H1 (cell line): ENCODE data around the gene TBC1D9. TPM values are rescaled to one million over a fixed set of nuclear protein-coding genes. Genes with fewer than 3 reads are reported as not detected.

Experiments used
- CTCF ChIA-PET: fragments of 300-600 bp; sonication (Branson Sonifier 250); formaldehyde crosslinking; loops from one replicate; lab custom pipeline; 2021; ENCODE audit not compliant: partially characterized antibody; lab: Charles Lee
- POLR2A ChIA-PET: fragments of 300-600 bp; sonication (Branson Sonifier 250); formaldehyde crosslinking; loops from one replicate; lab custom pipeline; 2021; ENCODE audit warnings: inconsistent platforms; ENCODE audit not compliant: partially characterized antibody; lab: Charles Lee
- DNase-seq, 2 experiments: peaks; one replicate each; pipeline versions ENCODE4 v3.0.0 to v3.0.0-alpha.2; 2010 to 2022; ENCODE audit warnings: low spot score in 2 of 2, low read depth in 1 of 2, mixed read lengths in 1 of 2
- FAIRE-seq: peaks from 2 replicates; lab custom pipeline; 2011; peaks lifted over from hg19 to GRCh38; lab: Jason Lieb, UNC
- H2AFZ ChIP-seq: 2 replicates; pipeline ENCODE4 v1.8.1; 2012; ENCODE audit warnings: low read length, inconsistent platforms
- H2AK5ac ChIP-seq: 2 replicates; pipeline ENCODE4 v1.6.1; 2013; ENCODE audit warnings: low read depth, low read length
- H2BK120ac ChIP-seq: replicated peaks from 2 replicates; pipeline ENCODE3; 2013; ENCODE audit warnings: low read depth, low read length, inconsistent platforms
- H2BK12ac ChIP-seq: 2 replicates; pipeline ENCODE4 v1.6.1; 2013; ENCODE audit warnings: low read depth, low read length
- H2BK15ac ChIP-seq: 2 replicates; pipeline ENCODE4 v1.6.1; 2013; ENCODE audit warnings: low read length
- H2BK20ac ChIP-seq: 2 replicates; pipeline ENCODE4 v1.6.1; 2013; ENCODE audit warnings: low read length
- H2BK5ac ChIP-seq: 2 replicates; pipeline ENCODE4 v1.6.1; 2013; ENCODE audit warnings: low read depth, low read length
- H3K14ac ChIP-seq: 2 replicates; pipeline ENCODE4 v1.6.1; 2013; ENCODE audit warnings: inconsistent platforms; ENCODE audit not compliant: insufficient read length
- H3K18ac ChIP-seq: 2 replicates; pipeline ENCODE4 v1.6.1; 2013; ENCODE audit warnings: low read length; ENCODE audit errors: extremely low read depth
- H3K23ac ChIP-seq: 2 replicates; pipeline ENCODE4 v1.6.1; 2013; ENCODE audit warnings: inconsistent platforms; ENCODE audit not compliant: insufficient read length
- H3K23me2 ChIP-seq: 2 replicates; pipeline ENCODE4 v1.6.1; 2013; ENCODE audit warnings: low read depth, low read length
- H3K27ac ChIP-seq: 2 replicates; pipeline ENCODE4 v1.6.1; 2011; ENCODE audit warnings: low read depth, low read length, inconsistent platforms
- H3K27me3 ChIP-seq, 4 experiments: replicated peaks in 1 of 4; 1 replicate in 1 of 4; 2 replicates in 3 of 4; pipeline versions ENCODE4 v1.6.1 to v1.8.1; 2011 to 2013; ENCODE audit warnings: low read length in 3 of 4, mild to moderate bottlenecking in 3 of 4, inconsistent platforms in 2 of 4, mixed read lengths in 2 of 4, moderate library complexity in 1 of 4; ENCODE audit not compliant: control insufficient read depth in 3 of 4, insufficient read depth in 3 of 4; ENCODE audit errors: extremely low read depth in 1 of 4
- H3K36me3 ChIP-seq, 4 experiments: 2 replicates each; pipeline versions ENCODE4 v1.6.1 to v1.8.1; 2011 to 2013; ENCODE audit warnings: mild to moderate bottlenecking in 4 of 4, low read length in 3 of 4, moderate library complexity in 2 of 4, control low read depth in 1 of 4, inconsistent platforms in 1 of 4; ENCODE audit not compliant: insufficient read depth in 4 of 4, control insufficient read depth in 2 of 4
- H3K4ac ChIP-seq: replicated peaks from 2 replicates; pipeline ENCODE3; 2013; ENCODE audit warnings: low read length, low read depth, mixed read lengths, inconsistent platforms; ENCODE audit not compliant: insufficient read length
- H3K4me1 ChIP-seq, 4 experiments: replicated peaks in 1 of 4; 1 replicate in 1 of 4; 2 replicates in 3 of 4; pipeline versions ENCODE4 v1.6.1 to v1.8.1; 2011 to 2013; ENCODE audit warnings: low read length in 3 of 4, inconsistent platforms in 2 of 4, mixed read lengths in 1 of 4; ENCODE audit not compliant: insufficient read depth in 4 of 4, control insufficient read depth in 3 of 4
- H3K4me2 ChIP-seq, 2 experiments: 2 replicates each; pipeline versions ENCODE4 v1.6.1 to v1.8.1; 2011 to 2013; ENCODE audit warnings: low read depth in 2 of 2, low read length in 2 of 2, control low read depth in 1 of 2, inconsistent platforms in 1 of 2, mild to moderate bottlenecking in 1 of 2; ENCODE audit not compliant: insufficient read depth in 1 of 2
- H3K4me3 ChIP-seq, 4 experiments: fragments of 200-600, 300-600 bp in 1 of 4; sonication (generic), shearing (Covaris generic), sonication (Bioruptor Twin) in 1 of 4; 2 replicates each; pipeline versions ENCODE4 v1.5.1 to v1.8.1; 2011 to 2016; ENCODE audit warnings: low read length in 4 of 4, low read depth in 3 of 4, control low read depth in 2 of 4, inconsistent platforms in 2 of 4, mild to moderate bottlenecking in 2 of 4, mixed read lengths in 1 of 4, moderate library complexity in 1 of 4; ENCODE audit not compliant: insufficient read depth in 2 of 4; ENCODE audit errors: extremely low read depth in 1 of 4
- H3K56ac ChIP-seq: replicated peaks from 2 replicates; pipeline ENCODE3; 2013; ENCODE audit warnings: low read depth, mild to moderate bottlenecking, mixed read lengths, low read length, inconsistent platforms; ENCODE audit not compliant: insufficient read length
- H3K79me1 ChIP-seq: 2 replicates; pipeline ENCODE4 v1.6.1; 2013; ENCODE audit warnings: low read depth, low read length, control low read depth
- H3K79me2 ChIP-seq, 2 experiments: 2 replicates each; pipeline versions ENCODE4 v1.6.1 to v1.8.1; 2012 to 2013; ENCODE audit warnings: low read length in 2 of 2, mild to moderate bottlenecking in 2 of 2, inconsistent platforms in 1 of 2; ENCODE audit not compliant: insufficient read depth in 2 of 2, control insufficient read depth in 1 of 2
- H3K9ac ChIP-seq, 4 experiments: replicated peaks in 1 of 4; 1 replicate in 1 of 4; 2 replicates in 3 of 4; pipeline versions ENCODE4 v1.6.1 to v1.8.1; 2011 to 2013; ENCODE audit warnings: low read depth in 3 of 4, low read length in 3 of 4, control low read depth in 2 of 4, mild to moderate bottlenecking in 2 of 4, moderate library complexity in 2 of 4, inconsistent platforms in 1 of 4; ENCODE audit errors: extremely low read depth in 1 of 4
- H3K9me3 ChIP-seq, 2 experiments: 2 replicates each; pipeline versions ENCODE4 v1.6.1 to v1.8.1; 2012 to 2013; ENCODE audit warnings: mild to moderate bottlenecking in 2 of 2, moderate library complexity in 2 of 2, control low read depth in 1 of 2, inconsistent platforms in 1 of 2, low read depth in 1 of 2, low read length in 1 of 2, mixed read lengths in 1 of 2; ENCODE audit not compliant: insufficient read depth in 2 of 2
- H4K20me1 ChIP-seq, 2 experiments: replicated peaks in 1 of 2; 2 replicates each; pipeline versions ENCODE3 to v1.8.1; 2011 to 2013; ENCODE audit warnings: inconsistent platforms in 2 of 2, low read length in 2 of 2, mild to moderate bottlenecking in 1 of 2; ENCODE audit not compliant: insufficient read depth in 2 of 2, control insufficient read depth in 1 of 2
- H4K5ac ChIP-seq: 2 replicates; pipeline ENCODE4 v1.6.1; 2013; ENCODE audit warnings: low read length, low read depth, mixed read lengths, inconsistent platforms; ENCODE audit not compliant: insufficient read length
- H4K8ac ChIP-seq: 2 replicates; pipeline ENCODE4 v1.8.0; 2013; ENCODE audit warnings: mild to moderate bottlenecking, moderate library complexity, low read length, inconsistent platforms; ENCODE audit not compliant: insufficient read depth; ENCODE audit errors: extremely low read depth
- H4K91ac ChIP-seq: replicated peaks from 2 replicates; pipeline ENCODE3; 2013; ENCODE audit warnings: low read length, mixed read lengths, inconsistent platforms; ENCODE audit not compliant: insufficient read length
- CBX5 ChIP-seq: fragments of 300-800, 300-1000 bp; sonication (generic); IDR thresholded peaks from 2 replicates; pipeline ENCODE4 v1.7.1; 2016; ENCODE audit warnings: antibody characterized with exemption, low read length, low read depth
- GTF2F1 ChIP-seq: IDR thresholded peaks from 2 replicates; pipeline ENCODE4 v1.6.1; 2012; ENCODE audit warnings: low read depth, low read length, improper control_type of control experiment, borderline replicate concordance
- HDAC6 ChIP-seq: IDR thresholded peaks from one replicate; pipeline ENCODE4 v1.7.1; 2012; ENCODE audit warnings: low read depth, mild to moderate bottlenecking, inconsistent platforms, low read length, moderate library complexity
- MAFK ChIP-seq: IDR thresholded peaks from 2 replicates; pipeline ENCODE4 v1.6.1; 2012; ENCODE audit warnings: low read depth, mild to moderate bottlenecking, improper control_type of control experiment, low read length
- NRF1 ChIP-seq: IDR thresholded peaks from 2 replicates; pipeline ENCODE4 v1.6.1; 2011; ENCODE audit warnings: mild to moderate bottlenecking, low read depth, low read length, improper control_type of control experiment
- PHF8 ChIP-seq: fragments of 200-600 bp; sonication (generic); conservative IDR thresholded peaks from 2 replicates; pipeline ENCODE4 v1.7.1; 2012; ENCODE audit warnings: low read depth, mild to moderate bottlenecking, inconsistent platforms, low read length, moderate library complexity
- TAF7 ChIP-seq: optimal IDR thresholded peaks from 2 replicates; pipeline ENCODE3; 2011; ENCODE audit warnings: low read depth, mild to moderate bottlenecking, inconsistent platforms, low read length, moderate library complexity, borderline replicate concordance
- TCF12 ChIP-seq: IDR thresholded peaks from 2 replicates; pipeline ENCODE4 v1.6.1; 2011; ENCODE audit warnings: low read depth, mild to moderate bottlenecking, low read length
- WGBS, 2 experiments: shearing (Covaris generic) in 1 of 2; methylation state at CpG; one replicate each; pipeline versions ENCODE4 v1.1.6 to v1.1.7; 2013 to 2015; ENCODE audit warnings: low lambda C conversion rate in 2 of 2, mixed read lengths in 2 of 2, inconsistent platforms in 1 of 2, low coverage in 1 of 2, missing lambda C conversion rate in 1 of 2; ENCODE audit not compliant: insufficient replicate concordance in 2 of 2, insufficient coverage in 1 of 2, insufficient read length in 1 of 2; ENCODE audit errors: extremely low coverage in 1 of 2, missing lambda C conversion rate in 1 of 2; 5-methylcytosine and 5-hydroxymethylcytosine counted together
- polyA plus RNA-seq, 7 experiments: library from polyadenylated mRNA; depleted of rRNA in 3 of 7; stranded (reverse) in 5 of 7; unstranded in 2 of 7; fragments of >200 nt in 5 of 7; fragments of 200-250 nt in 2 of 7; gene quantifications; 1 replicate in 5 of 7; 2 replicates in 1 of 7; 4 replicates in 1 of 7; pipeline versions ENCODE4 v1.2.1 to v1.2.3, GENCODE V29; 2011 to 2013; ENCODE audit warnings: missing spikeins in 2 of 7, mixed read lengths in 2 of 7
- total RNA-seq: library from RNA; stranded (reverse); fragmentation: NEBNext Ultra II Directional; extraction: Animal tissue kit (Norgen Biotek cat#: 25700); gene quantifications from 2 replicates; pipeline ENCODE4 v1.2.1, GENCODE V29; 2021
- TF ChIP-seq, protein P1 (sequence below), 3 experiments: IDR thresholded peaks; 1 replicate in 2 of 3; 2 replicates in 1 of 3; pipeline versions ENCODE4 v1.5.1 to v1.6.1; 2011; ENCODE audit warnings: low read length in 3 of 3, mild to moderate bottlenecking in 3 of 3, inconsistent platforms in 2 of 3, low read depth in 1 of 3, moderate library complexity in 1 of 3; ENCODE audit not compliant: insufficient read depth in 1 of 3; ENCODE audit errors: control extremely low read depth in 1 of 3

TBC1D9 gene
- total and polyA plus RNA-seq, 2 of the 8 experiments (the other 6 are each of a cell fraction or from before 2014, with no cell fraction given), result 0.94 to 1.0 TPM

DNA sequence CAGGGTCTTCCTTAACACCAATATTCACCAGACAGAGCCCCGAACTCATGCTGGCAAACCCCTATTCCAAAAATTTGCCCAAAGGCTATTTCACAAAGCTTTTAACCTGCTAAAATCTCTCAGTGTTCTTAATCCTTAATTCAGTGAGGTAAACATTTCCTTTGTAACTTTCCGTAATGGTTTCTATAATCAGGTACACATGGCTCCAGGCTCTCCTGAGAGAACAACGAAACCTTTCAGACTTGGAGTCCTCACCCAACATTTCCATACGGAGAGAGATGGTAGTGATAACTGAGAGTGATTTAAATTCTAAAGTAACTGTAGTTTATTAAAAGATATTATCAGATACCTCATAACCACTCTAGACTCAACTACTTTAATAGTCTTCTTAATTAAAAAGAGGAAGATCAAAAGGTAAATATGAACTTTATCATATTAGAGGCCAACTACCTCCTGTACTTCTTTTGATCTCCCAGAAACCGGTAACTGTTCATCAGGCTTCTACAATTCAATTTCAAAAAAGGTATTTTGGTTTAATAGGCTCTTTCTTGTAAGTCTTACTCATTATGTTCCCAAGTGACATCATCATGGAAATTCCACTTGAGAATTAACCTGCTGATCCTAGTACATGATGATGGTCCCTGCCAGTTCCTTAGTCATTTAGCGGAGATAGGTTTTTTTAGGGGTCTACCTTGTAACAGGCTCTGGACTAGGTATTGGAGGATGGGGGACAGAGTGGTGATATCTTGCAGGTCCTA lies 96.1 kb downstream of the TBC1D9 start:
- Histone ChIP-seq H3K27ac (no peak overlapping the region), H4K5ac (no peak overlapping the region), H3K4ac (no peak overlapping the region), H3K4me1 (no peaks in the 10 kb centered on the region), H2BK5ac (no peak overlapping the region), H2BK120ac (no peak overlapping the region), H4K91ac (no peak overlapping the region), H2BK15ac (no peak overlapping the region), H3K18ac (no peak overlapping the region), H3K14ac (no peak overlapping the region), H3K36me3 (no peaks in the 10 kb centered on the region), H2BK20ac (no peak overlapping the region), H3K79me1 (no peaks in the 10 kb centered on the region), H3K23ac (no peak overlapping the region), H3K56ac (no peak overlapping the region), H3K4me2 (no peak overlapping the region), H3K27me3 (no peaks in the 10 kb centered on the region), H3K4me3 (no peak overlapping the region), H4K8ac (no peak overlapping the region), H3K9ac (no peak overlapping the region), H2AK5ac (no peak overlapping the region), H2BK12ac (no peak overlapping the region), H3K9me3 (no peaks in the 10 kb centered on the region), H3K23me2 (no peaks in the 10 kb centered on the region), H3K79me2 (no peaks in the 10 kb centered on the region), H2AFZ (no peak overlapping the region), H4K20me1 (no peaks in the 10 kb centered on the region)
- ChIA-PET CTCF (interaction anchor here (0.6 kb wide), 1 partner anchor 355 kb away, joined by 3 read pairs; no protein-coding TSS in a partner anchor), POLR2A (no interaction called here)
- TF ChIP-seq PHF8, result no peak
- no peak for TF ChIP-seq HDAC6
- no peak for TF ChIP-seq GTF2F1
- no peak for TF ChIP-seq TAF7
- TF ChIP-seq, protein P1, sequence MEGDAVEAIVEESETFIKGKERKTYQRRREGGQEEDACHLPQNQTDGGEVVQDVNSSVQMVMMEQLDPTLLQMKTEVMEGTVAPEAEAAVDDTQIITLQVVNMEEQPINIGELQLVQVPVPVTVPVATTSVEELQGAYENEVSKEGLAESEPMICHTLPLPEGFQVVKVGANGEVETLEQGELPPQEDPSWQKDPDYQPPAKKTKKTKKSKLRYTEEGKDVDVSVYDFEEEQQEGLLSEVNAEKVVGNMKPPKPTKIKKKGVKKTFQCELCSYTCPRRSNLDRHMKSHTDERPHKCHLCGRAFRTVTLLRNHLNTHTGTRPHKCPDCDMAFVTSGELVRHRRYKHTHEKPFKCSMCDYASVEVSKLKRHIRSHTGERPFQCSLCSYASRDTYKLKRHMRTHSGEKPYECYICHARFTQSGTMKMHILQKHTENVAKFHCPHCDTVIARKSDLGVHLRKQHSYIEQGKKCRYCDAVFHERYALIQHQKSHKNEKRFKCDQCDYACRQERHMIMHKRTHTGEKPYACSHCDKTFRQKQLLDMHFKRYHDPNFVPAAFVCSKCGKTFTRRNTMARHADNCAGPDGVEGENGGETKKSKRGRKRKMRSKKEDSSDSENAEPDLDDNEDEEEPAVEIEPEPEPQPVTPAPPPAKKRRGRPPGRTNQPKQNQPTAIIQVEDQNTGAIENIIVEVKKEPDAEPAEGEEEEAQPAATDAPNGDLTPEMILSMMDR (IDR thresholded peaks at IDR 0.05; ENCODE audit: control extremely low read depth in 1 of 3, insufficient read depth in 1 of 3, low read depth in 1 of 3, low read length in 3 of 3), result no peak
- no peak for TF ChIP-seq NRF1
- TF ChIP-seq MAFK, result no peak
- no peak for TF ChIP-seq TCF12
- no peak for TF ChIP-seq CBX5
- no peak for FAIRE-seq
- WGBS, 2 experiments, result 95% methylated on average over 6 of the region's 6 CpGs; no CpG with 5 or more reads in 1 of the 2 experiments
- no peak for DNase-seq
